Measurements from ENCODE around the gene ENPP1.

Gene ENPP1

DNA sequence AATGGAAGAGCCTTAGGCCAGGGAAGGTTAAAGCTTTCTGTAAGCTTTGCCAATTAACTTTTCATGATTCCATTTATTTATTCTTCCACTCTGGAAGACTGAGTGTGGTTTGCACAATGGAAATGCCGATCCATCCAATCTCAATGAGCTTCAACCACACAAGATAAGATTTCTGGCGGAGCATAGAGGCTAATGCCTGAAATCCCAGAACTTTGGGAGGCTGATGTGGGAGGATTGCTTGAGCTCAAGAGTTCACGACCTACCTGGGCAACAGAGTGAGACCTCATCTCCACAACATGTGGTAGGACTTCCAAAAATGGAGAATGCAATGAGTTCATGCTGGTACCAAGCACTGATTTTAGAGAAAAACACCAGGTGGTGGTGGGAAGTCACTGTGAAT lies 6.2 kb downstream of the ENPP1 start:
- H3K4me3 ChIP-seq = no peak overlapping the region
- DNase-seq (ENCODE audit: low spot score) = no peak
- H3K27ac ChIP-seq = no peak overlapping the region
- TF ChIP-seq, protein P1, sequence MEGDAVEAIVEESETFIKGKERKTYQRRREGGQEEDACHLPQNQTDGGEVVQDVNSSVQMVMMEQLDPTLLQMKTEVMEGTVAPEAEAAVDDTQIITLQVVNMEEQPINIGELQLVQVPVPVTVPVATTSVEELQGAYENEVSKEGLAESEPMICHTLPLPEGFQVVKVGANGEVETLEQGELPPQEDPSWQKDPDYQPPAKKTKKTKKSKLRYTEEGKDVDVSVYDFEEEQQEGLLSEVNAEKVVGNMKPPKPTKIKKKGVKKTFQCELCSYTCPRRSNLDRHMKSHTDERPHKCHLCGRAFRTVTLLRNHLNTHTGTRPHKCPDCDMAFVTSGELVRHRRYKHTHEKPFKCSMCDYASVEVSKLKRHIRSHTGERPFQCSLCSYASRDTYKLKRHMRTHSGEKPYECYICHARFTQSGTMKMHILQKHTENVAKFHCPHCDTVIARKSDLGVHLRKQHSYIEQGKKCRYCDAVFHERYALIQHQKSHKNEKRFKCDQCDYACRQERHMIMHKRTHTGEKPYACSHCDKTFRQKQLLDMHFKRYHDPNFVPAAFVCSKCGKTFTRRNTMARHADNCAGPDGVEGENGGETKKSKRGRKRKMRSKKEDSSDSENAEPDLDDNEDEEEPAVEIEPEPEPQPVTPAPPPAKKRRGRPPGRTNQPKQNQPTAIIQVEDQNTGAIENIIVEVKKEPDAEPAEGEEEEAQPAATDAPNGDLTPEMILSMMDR (IDR thresholded peaks at IDR 0.05) = no peak

DNA sequence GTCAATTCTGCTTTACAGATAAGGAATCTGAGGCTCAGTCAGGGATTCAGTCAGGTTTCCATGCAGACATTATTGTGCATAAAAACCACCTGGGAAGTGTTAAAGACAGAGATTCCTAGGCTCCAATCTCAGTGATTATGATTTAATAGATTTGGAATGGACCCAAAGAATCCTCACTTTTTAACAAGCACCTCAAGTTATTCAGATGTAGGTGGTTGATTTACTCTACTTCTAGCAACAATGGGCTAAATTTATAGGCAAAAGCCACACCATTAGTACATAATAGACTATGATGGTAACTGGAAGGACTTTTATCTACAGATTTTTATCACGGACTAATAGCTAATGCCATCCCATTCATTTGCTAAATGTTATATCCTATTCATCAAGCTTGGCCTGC lies 9.0 kb downstream of the ENPP1 start:
- DNase-seq (ENCODE audit: low spot score) = no peak
- TF ChIP-seq, protein P1 (IDR thresholded peaks at IDR 0.05) = no peak
- no peak overlapping the region for H3K4me3 ChIP-seq
- H3K27ac ChIP-seq = no peak overlapping the region

DNA sequence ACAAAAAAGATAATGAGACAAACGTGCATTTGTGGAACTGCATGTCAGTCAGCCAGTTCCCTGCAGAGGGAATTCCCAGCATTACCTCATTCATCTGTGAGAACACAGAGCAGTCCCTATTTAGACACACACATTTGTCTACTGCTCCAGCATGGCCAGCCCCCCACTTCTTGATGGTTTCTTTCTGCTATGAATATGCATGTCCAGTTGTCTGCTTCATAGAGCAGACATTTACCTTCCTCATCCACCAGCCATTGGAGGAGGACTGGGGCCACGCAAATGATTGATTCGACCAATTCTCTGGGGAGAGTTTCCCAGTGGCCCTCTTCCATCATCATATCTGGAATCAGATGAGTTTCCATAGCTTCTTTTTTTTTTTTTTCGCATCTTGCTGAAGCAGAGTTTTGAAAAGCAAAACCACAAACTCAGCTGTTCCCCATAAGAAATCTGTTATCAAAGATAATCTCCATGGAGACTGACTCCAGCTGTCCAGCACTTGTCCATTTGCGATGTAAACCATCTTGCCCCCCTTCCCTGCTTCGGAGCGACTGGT lies 11.8 kb downstream of the ENPP1 start:
- H3K27ac ChIP-seq = no peak overlapping the region
- no peak for DNase-seq (ENCODE audit: low spot score)
- TF ChIP-seq, protein P1 (IDR thresholded peaks at IDR 0.05) = no peak
- no peak overlapping the region for H3K4me3 ChIP-seq

DNA sequence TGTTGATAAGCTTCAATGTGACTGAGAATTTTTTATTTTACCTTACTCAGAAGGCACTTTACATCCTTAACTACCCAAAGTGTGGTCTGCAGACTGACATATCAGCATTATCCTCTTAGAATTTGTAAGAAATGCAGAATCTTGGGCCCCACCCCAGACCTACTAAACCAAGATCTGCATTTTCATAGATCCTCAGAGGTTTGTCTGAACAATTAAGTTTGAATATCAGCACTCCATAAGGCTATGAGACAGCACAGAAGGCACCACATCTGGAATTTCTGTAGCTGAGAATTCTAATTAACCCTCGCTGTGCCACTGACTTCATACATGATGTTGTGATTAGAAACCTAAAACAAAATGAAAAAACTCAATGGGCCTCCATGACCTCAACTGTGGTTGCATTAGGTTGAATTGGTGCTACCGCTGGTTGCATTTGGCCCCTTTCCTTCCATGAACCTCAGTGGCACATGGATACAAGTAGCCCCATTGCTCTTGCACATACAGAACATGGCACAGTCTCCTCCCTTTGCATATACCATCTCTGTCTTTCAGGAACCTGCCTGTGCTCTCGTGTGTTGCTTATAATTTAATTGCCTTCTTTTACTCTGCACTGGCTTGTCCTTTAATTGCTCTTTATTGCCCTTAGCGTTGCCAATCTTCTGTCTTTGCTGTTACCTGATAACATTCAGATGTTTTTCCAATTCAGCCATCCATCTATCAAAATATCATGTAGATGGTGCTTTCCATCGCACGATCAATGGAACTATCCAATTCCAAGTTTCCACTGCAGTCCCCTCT lies 13.4 kb downstream of the ENPP1 start:
- TF ChIP-seq, protein P1 (IDR thresholded peaks at IDR 0.05) = no peak
- Histone ChIP-seq H3K4me3 (no peak overlapping the region), H3K27ac (no peak overlapping the region)
- DNase-seq (ENCODE audit: low spot score) = no peak

DNA sequence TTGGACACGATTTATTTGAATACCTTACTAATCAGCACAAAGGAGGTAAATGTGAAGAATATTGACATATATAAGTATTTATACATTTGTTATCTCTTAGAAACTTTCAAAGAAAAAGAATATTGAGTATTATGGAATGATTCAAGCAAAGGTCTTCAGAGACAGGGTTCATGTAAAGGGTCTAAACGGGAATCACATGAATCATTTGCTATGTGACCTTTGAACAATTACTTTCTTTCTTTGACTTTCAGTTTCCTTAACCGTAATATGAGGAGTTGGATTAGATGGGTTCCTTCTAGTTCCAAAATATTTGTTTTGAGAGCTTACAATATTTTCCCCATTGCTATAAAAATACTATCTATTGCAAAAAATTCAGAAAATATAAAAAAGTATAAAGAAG lies 14.3 kb downstream of the ENPP1 start:
- Histone ChIP-seq H3K4me3 (no peak overlapping the region), H3K27ac (no peak overlapping the region)
- DNase-seq (ENCODE audit: low spot score) = no peak
- TF ChIP-seq, protein P1 (IDR thresholded peaks at IDR 0.05) = no peak

DNA sequence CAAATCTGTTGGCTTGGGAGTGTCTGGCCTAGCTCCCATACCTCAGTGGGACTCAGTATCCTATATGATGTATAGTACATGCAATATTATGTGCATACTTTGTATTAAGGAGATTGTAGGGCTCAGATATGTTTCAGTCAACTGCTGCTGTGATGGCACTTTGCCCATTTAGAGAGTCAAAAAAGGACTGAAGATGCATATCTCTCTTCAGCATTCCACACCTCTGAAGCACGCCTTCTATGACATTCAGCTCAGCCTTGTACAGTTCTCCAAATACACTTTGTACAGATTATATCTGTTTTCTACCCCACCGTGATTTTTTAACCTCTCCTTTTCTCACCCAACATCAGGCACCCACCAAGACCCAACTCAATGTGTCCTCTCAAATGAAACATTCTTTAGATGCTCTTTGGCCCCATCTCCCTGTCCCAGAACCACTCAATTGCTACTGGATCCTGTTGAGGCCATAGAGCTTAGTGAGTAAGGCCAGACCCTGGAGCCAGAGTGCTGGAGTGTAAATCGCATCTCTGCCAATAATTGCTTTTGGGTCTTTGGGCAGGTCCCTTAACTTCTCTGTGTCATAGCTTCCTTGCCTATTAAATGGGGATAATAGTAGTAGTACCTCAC lies 15.6 kb downstream of the ENPP1 start:
- Histone ChIP-seq H3K4me3 (no peak overlapping the region), H3K27ac (no peak overlapping the region)
- TF ChIP-seq, protein P1 (IDR thresholded peaks at IDR 0.05) = no peak
- DNase-seq (ENCODE audit: low spot score) = no peak
